Measurements from ENCODE around the gene CFAP46.

The CFAP46 gene

DNA sequence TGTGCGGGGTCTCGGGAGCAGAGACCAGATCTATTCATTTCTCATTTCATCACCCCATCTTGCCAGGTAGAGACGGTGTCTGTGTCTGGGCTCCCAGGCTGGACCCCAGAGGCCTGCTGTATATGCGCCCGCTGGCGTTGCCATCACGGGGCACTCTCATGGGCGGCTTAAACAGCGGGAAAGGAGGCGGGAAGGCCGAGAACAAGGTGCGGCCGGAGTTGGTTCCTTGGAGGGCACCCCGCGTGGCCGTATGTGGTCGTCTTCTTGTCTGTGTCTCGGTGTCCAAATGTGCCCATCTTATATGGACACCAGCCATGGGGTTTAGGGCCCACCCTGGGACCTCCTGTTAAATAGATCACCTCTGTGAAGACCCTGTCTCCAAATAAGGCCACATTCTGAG is 2.1 kb upstream of the CFAP46 start:
- DNase-seq (ENCODE audit: low read depth) = no peak
- TF ChIP-seq CTCF (IDR thresholded peaks at IDR 0.05; ENCODE audit: control insufficient read depth, insufficient read depth, low read depth, low read length, missing control alignments) = no peak
- H3K4me3 ChIP-seq (ENCODE audit: control insufficient read depth, low read depth, low read length) = no peak overlapping the region

DNA sequence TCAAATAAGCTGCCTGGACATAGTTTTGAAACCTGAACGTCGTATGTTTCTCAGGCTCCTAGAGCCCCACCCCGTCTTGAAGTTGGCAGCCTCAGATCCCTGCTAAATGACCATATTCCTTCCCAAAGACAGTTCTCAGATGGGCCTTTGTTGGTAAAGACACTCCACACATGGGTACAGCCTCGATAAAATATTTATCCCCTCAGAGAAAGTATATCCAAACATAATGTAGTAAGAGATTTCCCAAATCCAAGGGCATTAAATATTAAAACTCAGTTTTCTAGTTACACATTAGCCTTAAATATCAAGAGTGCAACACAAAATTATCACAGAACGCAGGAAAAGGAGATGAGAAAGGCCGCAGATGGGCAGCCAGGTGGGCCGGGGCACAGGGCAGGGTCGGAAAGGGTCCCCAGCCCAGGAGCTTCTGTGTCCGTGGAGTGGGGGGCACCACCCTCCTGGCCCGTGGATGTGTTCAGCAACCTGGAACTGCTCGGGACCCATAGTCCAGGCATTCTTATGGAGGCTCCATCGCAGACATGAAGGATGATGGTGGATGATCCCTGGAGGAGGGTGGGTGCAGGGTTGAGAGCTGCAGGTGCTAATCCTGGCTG is 1.5 kb upstream of the CFAP46 start:
- TF ChIP-seq CTCF (IDR thresholded peaks at IDR 0.05; ENCODE audit: control insufficient read depth, insufficient read depth, low read depth, low read length, missing control alignments) = no peak
- no peak for DNase-seq (ENCODE audit: low read depth)
- H3K4me3 ChIP-seq (ENCODE audit: control insufficient read depth, low read depth, low read length) = no peak overlapping the region

DNA sequence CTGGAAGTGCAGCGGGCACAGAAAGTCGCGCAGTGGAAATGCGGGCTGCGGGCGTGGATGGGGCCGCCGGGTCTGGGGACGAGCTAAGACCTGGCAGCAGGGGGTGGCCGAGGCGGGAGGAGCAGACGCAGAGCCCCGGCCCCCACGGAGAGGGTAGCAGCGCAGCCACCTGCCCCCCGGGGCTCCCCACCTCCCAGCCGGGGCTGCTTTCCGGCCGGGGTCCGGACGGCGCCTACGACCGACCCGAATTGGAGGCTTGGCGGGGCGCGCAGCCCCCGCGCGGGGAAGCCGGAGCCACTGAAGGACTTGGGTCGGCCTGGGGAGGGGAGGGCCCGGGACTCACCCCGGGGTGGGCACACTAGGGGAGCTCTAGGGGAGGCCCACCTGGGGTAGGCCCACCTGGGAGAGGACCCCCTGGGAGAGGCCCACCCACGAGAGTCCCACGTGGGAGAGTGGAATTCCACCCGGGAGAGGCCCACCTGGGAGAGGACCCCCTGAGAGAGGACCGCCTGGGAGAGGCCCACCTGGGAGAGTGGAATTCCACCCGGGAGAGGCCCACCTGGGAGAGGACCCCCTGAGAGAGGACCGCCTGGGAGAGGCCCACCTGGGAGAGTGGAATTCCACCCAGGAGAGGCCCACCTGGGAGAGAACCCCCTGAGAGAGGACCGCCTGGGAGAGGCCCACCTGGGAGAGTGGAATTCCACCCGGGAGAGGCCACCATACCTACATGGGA is 854 bp upstream of the CFAP46 start:
- no peak for DNase-seq (ENCODE audit: low read depth)
- H3K4me3 ChIP-seq (ENCODE audit: control insufficient read depth, low read depth, low read length) = no peak overlapping the region
- no peak for TF ChIP-seq CTCF (IDR thresholded peaks at IDR 0.05; ENCODE audit: control insufficient read depth, insufficient read depth, low read depth, low read length, missing control alignments)

GRCh38 chr10:132941640-132942051 is 724 bp downstream of the CFAP46 start:
- no peak overlapping the region for H3K4me3 ChIP-seq (ENCODE audit: control insufficient read depth, low read depth, low read length)
- DNase-seq (ENCODE audit: low read depth) = no peak
- TF ChIP-seq CTCF (IDR thresholded peaks at IDR 0.05; ENCODE audit: control insufficient read depth, insufficient read depth, low read depth, low read length, missing control alignments) = no peak

DNA sequence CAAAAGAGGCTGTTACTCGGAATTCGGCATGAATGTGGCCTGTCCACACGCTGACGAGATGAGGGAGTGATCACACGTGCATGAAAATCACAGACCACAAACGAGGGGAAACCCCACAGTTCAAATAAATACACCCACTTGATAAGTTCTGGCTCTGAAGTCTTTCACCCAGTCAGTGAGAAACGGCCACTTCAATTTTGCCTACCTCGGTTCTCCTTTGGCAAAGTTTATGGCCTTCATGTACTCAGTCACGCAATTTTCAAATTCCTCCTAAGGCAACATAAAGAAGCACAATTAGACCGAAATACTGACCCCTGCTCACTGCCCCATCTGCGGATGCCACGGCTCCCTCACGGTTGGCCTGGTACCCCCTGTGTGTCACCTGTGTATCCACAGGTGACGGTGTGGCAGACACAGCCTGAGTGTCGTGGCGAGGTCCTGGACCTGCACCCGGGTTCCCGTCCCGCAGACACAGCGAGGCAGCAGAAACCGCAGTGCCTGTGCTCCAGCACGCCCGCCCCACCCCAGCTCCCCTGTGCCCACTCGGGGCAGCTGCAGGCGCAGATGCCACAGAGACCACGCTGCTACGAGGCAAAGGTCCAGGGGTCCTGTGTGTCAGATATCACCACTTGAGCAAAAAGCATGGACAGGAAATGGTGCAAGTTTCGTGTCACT is 1.4 kb downstream of the CFAP46 start:
- H3K4me3 ChIP-seq (ENCODE audit: control insufficient read depth, low read depth, low read length) = no peak overlapping the region
- TF ChIP-seq CTCF (IDR thresholded peaks at IDR 0.05; ENCODE audit: control insufficient read depth, insufficient read depth, low read depth, low read length, missing control alignments) = no peak

DNA sequence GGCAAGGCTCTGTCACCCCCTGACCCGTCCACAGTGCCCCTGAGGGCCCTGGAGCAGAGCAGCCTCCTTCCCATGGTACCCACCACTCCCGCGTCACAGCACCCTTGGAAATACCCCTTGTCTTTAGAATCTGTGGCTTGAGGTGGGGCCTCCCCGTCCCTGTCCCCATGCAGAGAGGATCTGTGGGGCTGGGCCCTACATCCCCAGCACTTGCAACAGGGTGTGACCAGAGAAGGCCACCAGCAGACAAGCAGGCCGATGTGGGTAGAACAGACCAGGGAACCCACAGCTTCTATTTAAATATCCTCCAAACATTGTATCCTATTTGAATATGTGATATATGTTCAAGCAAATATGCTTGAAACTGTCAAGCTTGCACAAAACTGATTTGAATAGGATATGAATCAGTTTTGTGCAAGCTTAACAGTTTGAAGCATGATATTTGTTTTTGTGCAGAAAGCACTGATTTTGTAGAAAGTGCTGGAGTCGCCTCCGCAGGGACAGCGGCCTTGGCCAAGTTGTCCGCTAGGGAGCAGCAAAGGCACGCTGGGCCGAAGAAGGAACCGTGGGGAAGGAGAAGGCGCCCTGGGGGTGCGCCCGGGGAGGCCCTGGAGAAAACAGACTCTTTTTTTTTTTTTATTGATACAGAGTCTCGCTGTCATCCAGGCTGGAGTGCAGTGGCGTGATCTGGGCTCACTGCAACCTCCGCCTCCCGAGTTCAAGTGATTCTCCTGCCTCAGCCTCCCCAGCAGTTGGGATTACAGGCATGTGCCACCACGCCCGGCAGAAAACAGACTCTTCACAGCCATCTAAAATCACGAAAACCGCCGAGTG is 2.2 kb downstream of the CFAP46 start:
- H3K4me3 ChIP-seq (ENCODE audit: control insufficient read depth, low read depth, low read length) = no peak overlapping the region
- TF ChIP-seq CTCF (IDR thresholded peaks at IDR 0.05; ENCODE audit: control insufficient read depth, insufficient read depth, low read depth, low read length, missing control alignments) = peak; percentile 96
- no peak for DNase-seq (ENCODE audit: low read depth)

More for the DNA sequence above, 1.4 kb downstream of the CFAP46 start:
- no peak for DNase-seq (ENCODE audit: low read depth)
